Astrocyte of the cerebellum (primary cell): ENCODE data around the gene C16orf74.

Source experiments
- DNase-seq: peaks from one replicate; pipeline ENCODE4 v3.0.0-alpha.2; 2011; ENCODE audit warnings: low read depth
- H3K4me3 ChIP-seq: 2 replicates; pipeline ENCODE4 v1.5.1; 2011; ENCODE audit warnings: mild to moderate bottlenecking, low read depth, low read length, moderate library complexity
- CTCF ChIP-seq: IDR thresholded peaks from 2 replicates; pipeline ENCODE4 v1.5.1; 2012; ENCODE audit warnings: low read length, low read depth, moderate library complexity, mild to moderate bottlenecking; ENCODE audit errors: missing control alignments
- in situ Hi-C: cut with HindIII; loops from 2 replicates; pipeline ENCODE4 v1.10.0; 2017; ENCODE audit warnings: low sequenced_read_pairs

Gene C16orf74

GRCh38 chr16:85753559-85753958, 2.7 kb upstream of the C16orf74 start:
- DNase-seq: no peak
- TF ChIP-seq CTCF: no peak
- in situ Hi-C loops: no loop called here
- H3K4me3 ChIP-seq: no peak overlapping the region

GRCh38 chr16:85752511-85753420, 1.9 kb upstream of the C16orf74 start:
- peak; percentile 35 for TF ChIP-seq CTCF
- H3K4me3 ChIP-seq: no peak overlapping the region
- no peak for DNase-seq
- in situ Hi-C loops: no loop called here

GRCh38 chr16:85751698-85752501, 1.0 kb upstream of the C16orf74 start:
- DNase-seq: no peak
- no peak for TF ChIP-seq CTCF
- in situ Hi-C loops: no loop called here
- no peak overlapping the region for H3K4me3 ChIP-seq

- DNase-seq: no peak
- in situ Hi-C loops: no loop called here
- H3K4me3 ChIP-seq: peak overlapping the region; percentile 47
- TF ChIP-seq CTCF: no peak
These were observed 610 bp downstream of the C16orf74 start for GRCh38 chr16:85750146-85750826.

GRCh38 chr16:85749771-85750145, 1.1 kb downstream of the C16orf74 start:
- peak overlapping the region; percentile 47 for H3K4me3 ChIP-seq
- TF ChIP-seq CTCF: no peak
- no peak for DNase-seq
- in situ Hi-C loops: no loop called here
